HG02981 (cell line): ENCODE measurements around the gene RHOB.
"Not testable (repeated sequence)": the region's sequence is repeated elsewhere in the genome, so short reads cannot be mapped to it uniquely, and the experiment has no call there.

Experiments
- ATAC-seq: cut with Tn5 transposase; IDR thresholded peaks from one replicate; pipeline ENCODE4 v1.9.1; 2021; ENCODE audit warnings: mild to moderate bottlenecking, moderate library complexity; ENCODE audit not compliant: unreplicated experiment

RHOB gene

GRCh38 chr2:20422402-20423271, 24.2 kb upstream of the RHOB start:
- no peak for ATAC-seq

- no peak for ATAC-seq
Measured at GRCh38 chr2:20423359-20423758, 23.5 kb upstream of the RHOB start.

DNA sequence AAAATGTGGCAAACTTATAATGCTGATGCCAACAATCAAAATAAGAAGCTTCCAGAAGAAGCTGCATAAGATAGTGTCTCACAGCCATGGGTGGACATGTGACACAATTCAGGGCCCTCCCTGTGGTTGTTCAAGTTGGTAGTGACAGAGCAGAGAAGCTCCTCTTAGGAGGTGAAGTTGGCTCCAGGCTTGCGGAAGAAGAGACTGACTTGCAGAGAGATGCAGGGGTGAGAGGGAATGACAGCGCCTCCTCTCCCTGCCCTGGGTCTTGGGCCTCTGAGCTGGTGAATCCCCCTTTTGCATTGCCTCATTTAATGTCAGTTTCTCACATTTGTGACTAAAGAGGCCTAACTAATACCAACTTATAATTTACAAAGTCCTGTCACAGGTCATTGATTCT, 23.0 kb upstream of the RHOB start:
- ATAC-seq, result no peak

- peak; percentile 58 for ATAC-seq
Measured at GRCh38 chr2:20424300-20425290, 22.3 kb upstream of the RHOB start.

DNA sequence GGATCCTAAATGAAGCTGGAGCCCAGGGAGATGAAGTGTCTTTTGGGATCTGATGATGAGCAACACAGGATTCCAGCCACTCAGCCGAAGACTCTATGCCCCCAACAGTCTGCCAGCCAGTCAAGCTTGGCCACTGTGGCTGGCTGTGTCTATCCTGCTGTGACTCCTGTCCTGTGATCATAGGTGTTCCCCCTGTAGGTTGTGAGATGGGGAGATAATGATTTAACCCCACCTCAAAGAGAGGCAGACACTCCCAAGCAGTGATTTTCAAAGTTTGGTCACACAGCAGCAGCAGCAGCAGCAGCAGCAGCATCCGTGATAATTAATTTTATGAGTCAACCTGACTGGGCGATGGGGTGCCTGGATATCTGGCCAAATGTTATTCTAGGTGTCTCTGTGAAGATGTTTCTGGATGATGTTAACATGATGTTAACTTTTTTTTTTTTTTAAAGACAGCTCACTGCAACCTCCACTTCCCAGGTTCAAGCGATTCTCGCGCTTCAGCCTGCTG, 21.4 kb upstream of the RHOB start:
- no peak for ATAC-seq

DNA sequence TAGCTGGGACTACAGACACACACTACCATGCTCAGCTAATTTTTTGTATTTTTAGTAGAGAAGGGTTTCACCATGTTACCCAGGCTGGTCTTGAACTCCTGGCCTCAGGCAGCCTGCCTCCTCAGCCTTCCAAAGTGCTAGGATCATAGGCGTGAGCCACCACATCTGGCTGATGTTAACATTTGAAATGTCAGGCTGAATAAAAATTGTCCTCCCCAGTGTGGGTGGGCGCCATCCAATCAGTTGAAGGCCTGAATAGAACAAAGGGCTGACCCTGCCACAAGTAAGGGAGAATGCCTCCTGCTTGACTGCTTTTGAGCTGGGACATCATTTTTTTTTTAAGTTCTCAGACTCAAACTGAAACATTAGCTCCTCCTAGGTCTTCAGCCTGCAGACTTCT, 21.0 kb upstream of the RHOB start:
- no peak for ATAC-seq

GRCh38 chr2:20427931-20428526, 18.8 kb upstream of the RHOB start:
- ATAC-seq, result no peak

- no peak for ATAC-seq
Measured at GRCh38 chr2:20428717-20429490, 18.0 kb upstream of the RHOB start.

DNA sequence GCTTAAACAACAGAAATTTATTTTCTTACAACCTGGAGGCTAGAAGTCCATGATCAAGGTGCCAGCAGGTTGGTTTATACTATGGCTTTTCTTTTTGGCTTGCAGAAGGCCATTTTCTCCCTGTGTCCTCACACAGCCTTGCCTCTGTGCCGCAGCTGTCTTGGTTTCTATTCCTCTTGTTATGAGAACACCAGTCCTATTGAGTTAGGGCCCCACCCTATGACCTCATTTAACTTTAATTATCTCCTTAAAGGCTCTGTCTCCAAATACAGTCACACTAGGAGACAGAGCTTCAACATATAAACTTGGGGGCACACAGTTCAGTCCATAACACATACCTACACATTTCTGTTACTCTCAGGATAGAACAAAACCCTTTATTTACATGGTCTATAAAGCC, 17.3 kb upstream of the RHOB start:
- peak; percentile 59 for ATAC-seq

DNA sequence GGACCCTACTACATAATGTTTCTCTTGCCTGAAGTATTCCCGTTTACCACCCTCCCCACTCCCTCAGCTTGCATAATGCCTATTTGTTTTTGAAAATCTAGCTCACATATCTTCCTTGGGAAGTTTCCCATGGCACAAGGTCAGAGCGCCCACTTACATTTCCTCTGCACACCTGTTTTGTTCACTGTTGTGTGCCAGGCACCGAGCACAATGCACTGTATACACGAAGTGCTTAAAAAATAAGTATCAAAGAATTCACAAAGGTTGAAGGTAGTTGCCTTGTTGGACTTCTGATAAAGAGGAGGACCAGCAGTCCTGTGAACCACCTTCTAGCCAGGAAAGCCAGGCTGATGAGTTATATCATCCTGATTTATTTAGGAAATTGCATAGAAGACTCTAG, 16.8 kb upstream of the RHOB start:
- ATAC-seq, result no peak

- peak; percentile 36 for ATAC-seq
Measured at GRCh38 chr2:20430461-20431300, 16.2 kb upstream of the RHOB start.

DNA sequence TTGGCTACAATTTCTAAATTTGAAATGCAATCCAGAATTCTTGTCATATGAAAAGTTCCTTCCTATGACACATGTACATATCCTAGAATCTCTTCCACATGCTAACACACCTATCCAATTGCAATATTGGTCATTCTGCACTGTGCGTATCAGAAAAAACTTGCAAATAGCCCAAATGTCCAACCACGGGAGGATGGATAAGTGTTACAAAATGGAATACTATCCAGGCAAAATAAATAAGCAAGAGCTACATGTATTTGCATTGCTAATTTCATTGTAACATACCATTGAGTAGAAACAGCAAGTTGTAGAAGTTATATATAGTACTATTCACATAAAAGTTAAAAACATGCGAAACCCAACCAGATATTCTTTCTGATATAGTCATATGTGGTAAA, 15.6 kb upstream of the RHOB start:
- no peak for ATAC-seq

DNA sequence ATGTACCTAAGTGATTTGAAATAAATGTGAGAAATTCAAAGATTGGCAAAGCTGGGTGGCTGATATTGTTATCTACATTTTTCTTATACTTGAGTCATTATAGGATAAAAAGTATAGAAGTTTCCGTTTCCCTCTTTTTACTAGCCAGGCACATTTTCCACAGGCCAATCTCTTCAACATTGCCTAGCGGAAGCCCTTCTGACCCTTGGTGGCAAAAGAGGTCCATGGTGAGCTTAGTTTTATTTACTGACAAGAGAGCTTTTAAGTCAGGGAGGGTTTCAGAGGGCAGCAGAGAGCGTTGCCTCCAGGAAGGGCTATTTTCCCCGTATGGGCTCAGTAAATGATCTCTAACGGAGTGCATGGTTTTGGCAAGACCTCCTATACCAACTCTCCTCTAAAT, 15.1 kb upstream of the RHOB start:
- no peak for ATAC-seq

GRCh38 chr2:20432714-20433113, 14.2 kb upstream of the RHOB start:
- ATAC-seq, result no peak

GRCh38 chr2:20433249-20433648, 13.6 kb upstream of the RHOB start:
- ATAC-seq, result no peak

- no peak for ATAC-seq
Measured at GRCh38 chr2:20433946-20434553, 12.8 kb upstream of the RHOB start.

DNA sequence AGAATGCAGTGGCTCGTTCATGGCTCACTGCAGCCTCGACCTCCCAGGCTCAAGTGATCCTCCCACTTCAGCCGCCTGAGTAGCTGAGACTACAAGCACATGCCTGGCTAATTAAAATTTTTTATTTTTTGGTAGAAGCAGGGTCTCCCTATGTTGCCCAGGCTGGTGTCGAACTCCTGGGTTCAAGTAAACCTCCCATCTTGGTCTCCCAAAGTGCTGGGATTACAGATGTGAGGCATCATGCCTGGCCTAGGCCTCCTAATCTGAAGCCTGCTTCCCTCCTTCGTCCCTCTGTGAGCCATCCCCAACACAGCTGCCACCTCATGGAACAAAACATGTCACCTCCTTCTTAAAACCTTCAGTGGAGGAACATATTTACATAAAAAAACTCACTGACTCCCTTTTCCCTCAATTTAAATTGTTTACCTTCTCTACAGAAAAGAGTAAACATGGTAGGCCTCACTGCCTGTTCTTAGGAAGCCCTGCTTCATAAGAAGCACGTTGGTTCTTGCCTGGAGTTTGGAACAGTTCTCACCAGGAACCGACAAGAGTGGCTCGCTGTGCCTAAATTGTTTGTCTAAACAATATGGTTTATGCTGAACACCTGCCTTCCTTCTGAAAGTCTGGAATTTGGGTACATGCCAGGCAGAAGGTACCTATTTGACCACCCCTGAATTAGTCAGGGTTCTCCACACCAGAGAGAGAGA, 12.1 kb upstream of the RHOB start:
- no peak for ATAC-seq

DNA sequence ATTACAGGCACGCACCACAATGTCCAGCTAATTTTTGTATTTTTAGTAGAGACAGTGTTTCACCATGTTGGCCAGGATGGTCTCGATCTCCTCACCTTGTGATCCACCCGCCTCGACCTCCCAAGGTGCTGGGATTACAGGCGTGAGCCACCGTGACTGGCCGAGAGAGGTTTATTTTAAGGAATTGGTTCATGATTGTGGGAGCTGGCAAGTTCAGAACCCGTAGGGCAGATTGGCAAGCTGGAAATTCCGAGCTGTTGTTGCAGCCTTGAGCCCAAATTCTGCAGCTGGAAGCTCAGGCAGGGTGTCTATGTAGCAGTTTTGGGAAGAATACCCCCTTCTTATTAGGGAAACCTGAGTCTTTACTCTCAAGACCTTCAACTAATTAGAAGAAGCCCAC, 11.4 kb upstream of the RHOB start:
- ATAC-seq, result not testable (repeated sequence)
